GM18951 (cell line): ENCODE data around the gene NCAM2.
"Not testable (repeated sequence)": the region's sequence is repeated elsewhere in the genome, so short reads cannot be mapped to it uniquely, and the experiment has no call there.

Experiments used
- POLR2A ChIP-seq: IDR thresholded peaks from 4 replicates; pipeline ENCODE4 v1.6.1; 2011; ENCODE audit warnings: mild to moderate bottlenecking; ENCODE audit not compliant: insufficient read length, insufficient read depth; ENCODE audit errors: extremely low read depth
- in situ Hi-C: fragments of 300-500 bp; cut with MboI; formaldehyde crosslinking; loops from one replicate; pipeline ENCODE4 v1.12.0; 2022; ENCODE audit warnings: low sequenced_read_pairs, mixed read lengths, inconsistent platforms; ENCODE audit not compliant: unreplicated experiment

NCAM2 gene

DNA sequence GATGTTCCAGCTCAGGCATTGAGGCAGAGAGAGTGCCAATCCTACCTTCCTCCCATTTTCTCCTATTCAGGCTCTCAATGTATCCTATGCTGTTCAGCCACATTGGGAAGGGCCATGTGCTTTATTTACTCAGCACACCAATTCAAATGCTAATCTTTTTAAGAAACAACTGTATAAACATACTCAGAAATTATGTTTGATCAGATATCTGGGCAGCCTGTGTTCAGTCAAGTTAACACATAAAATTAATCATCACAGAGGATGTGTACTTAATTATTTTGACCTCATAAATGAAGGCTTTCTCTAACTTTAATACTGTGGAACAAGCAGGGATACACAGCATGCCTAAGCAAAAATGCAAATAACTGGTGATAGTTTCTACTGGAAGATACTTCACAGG is 149.8 kb downstream of the NCAM2 start:
- in situ Hi-C loops, result no loop called here
- no peak for TF ChIP-seq POLR2A

DNA sequence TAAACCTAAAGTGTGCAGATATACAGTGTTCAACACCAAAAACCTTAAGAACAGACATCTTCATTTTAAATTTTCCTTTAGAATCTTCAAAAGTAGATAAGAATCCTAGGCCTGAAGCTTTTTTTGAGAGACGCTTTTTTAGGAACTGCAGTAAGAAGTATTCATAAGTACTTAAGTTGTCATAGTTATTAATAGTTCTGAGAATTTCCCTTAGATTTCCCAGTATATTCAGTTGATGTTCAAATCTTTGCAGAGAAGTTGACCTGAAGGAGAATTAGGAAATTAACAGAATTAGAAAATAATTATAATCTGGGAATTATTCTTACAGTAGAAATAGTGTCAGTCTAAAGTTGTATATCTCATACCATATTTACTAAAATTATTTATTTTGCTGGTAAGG is 150.3 kb downstream of the NCAM2 start:
- in situ Hi-C loops, result no loop called here
- no peak for TF ChIP-seq POLR2A

DNA sequence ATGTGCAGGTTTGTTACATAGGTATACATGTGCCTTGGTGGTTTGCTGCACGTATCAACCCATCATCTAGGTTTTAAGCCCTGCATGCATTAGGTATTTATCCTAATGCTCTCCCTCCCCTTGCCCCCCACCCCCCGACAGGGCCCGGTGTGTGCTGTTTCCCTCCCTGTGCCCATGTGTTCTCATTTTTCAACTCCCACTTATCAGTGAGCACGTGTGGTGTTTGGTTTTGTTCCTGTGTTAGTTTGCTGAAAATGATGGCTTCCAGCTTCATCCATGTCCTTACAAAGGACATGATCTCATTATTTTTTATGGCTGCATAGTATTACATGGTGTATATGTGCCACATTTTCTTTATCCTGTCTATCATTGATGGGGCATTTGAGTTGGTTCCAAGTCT is 151.2 kb downstream of the NCAM2 start:
- in situ Hi-C loops, result not testable (repeated sequence)

DNA sequence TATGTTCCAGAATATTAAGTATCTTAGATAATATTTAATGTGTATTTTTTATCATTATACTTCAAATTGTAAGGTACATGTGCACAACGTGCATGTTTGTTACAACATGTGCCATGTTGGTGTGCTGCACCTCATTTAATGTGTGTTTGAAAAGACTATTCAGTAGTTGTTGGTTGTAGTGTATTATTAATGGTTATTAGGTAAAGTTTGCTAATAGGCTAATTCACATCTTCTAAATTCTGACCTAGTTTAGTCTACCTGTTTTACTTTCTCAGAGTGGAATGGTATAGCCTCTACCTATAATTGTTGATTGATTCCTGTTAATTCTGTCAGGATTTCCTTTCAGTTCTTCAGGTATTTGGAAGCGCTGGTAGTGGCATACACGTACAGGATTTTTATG is 153.0 kb downstream of the NCAM2 start:
- in situ Hi-C loops, result no loop called here

DNA sequence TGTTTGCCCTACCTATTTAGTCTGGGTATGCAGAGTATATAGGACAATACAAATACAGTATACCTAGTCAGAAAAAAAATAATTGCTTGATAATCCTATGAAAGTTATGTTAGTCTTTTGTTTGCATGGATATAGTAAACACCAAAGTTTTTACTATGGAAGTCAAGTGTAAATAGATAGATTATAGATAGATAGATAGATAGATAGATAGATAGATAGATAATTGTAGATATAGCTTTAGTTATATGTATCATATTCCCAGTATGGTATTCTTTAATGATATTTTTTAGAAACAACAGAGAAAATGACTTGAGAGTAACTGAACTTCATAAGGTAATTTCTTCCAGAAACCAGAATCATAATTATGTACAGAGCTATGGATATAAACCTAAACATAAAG is 158.2 kb downstream of the NCAM2 start:
- in situ Hi-C loops, result no loop called here
- no peak for TF ChIP-seq POLR2A

More for the DNA sequence above, 153.0 kb downstream of the NCAM2 start:
- no peak for TF ChIP-seq POLR2A

DNA sequence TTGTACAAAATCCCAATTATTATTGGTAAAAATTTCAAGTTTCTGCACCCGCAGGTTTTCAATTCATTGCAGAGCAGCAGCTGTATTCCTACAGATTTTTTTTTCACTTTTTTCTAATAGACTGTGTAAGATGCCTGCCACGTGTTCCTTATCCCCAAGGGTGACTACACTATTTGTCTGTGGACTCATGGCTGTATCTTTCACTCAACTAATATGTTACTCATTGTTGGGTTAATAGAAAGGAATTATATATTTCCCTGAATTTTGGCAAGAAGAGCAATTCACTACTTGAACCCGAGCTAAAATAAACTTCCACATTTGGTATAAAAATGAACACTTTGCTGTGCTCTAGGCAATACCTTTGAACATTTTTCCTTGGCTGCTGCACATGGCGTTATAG is 158.7 kb downstream of the NCAM2 start:
- in situ Hi-C loops, result no loop called here
- no peak for TF ChIP-seq POLR2A

DNA sequence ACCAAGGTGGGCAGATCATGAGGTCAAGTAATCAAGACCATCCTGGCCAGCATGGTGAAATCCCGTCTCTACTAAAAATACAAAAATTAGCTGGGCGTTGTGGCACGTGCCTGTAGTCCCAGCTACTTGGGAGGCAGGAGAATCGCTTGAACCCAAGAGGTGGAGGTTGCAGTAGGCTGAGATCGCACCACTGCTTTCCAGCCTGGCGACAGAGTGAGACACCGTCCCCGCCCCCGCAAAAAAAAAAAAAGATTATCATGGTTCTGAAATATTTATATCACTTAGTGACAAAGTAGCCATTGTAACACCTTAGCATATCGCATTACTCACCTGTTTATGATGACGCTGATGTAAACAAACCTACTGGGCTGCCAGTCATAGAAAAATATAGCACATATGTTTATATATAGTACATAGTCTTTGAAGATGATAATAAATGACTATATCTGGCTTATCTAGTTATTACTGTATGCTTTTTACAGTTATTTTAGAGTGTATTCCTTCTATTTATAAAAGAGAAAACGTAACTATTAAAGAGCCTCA is 160.2 kb downstream of the NCAM2 start:
- no peak for TF ChIP-seq POLR2A
- in situ Hi-C loops, result no loop called here

DNA sequence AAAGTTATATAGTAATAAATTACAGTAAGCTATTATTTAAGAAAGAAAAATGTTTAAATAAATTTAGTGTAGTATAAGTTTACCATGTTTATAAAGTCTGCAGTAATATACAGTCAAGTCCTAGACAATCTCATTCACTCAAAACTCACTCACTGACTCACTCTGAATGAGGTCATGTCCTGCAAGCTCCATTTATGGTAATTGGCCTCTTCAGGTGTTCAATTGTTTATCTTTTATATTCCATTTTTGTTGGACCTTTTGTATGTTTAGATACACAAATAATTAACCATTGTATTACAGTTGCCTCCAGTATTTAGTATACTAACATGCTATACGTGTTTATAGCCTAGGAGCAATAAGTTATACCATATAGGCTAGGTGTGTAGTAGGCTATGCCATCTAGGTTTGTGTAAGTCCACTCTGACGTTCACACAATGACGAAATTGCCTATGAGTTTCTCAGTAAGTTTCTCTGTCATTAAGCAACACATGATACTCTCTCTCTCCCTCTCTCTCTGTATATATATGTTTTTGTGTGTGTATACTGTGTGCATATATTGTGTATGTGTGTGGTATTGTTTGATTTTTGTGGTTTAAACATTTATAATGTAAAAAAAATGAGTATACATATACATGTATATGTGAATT is 161.2 kb downstream of the NCAM2 start:
- TF ChIP-seq POLR2A, result no peak
- in situ Hi-C loops, result no loop called here

DNA sequence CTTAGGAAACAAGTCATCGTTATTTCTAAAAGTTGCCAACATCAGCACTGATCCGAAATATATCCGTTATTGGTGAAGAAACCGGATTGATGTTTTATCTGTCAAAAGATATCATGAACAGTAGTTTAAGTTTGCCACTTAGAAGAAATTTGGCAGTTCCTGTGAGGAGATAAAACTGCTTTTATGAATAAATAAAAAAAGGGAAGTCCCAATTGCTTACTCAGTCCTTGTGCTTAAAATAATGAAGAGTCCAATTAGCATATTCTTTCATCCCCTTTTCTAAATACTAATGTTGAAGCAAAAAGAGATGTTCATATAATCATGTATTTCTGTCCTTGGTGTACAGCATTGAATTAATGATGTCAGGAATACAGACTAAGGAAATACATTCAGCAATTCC is 164.6 kb downstream of the NCAM2 start:
- TF ChIP-seq POLR2A, result no peak
- in situ Hi-C loops, result no loop called here

DNA sequence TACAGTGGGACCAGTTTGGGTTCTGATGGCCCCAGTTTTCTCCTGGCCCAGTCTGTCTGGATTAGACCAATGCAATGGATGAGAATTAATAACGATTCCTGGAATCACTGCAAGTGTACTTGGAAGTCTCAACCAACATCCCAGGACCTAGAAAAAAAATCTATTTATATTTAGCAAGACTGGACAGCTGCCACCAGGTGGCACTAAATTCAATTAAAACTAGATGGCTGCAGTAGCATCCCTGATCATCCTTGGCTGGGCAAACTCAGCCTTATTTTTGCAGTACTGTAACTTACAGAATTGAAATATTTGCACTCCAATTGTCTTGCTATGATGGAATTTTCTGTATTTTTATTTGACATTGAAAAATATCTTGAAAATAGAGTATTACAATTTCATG is 165.7 kb downstream of the NCAM2 start:
- in situ Hi-C loops, result no loop called here
- TF ChIP-seq POLR2A, result no peak

DNA sequence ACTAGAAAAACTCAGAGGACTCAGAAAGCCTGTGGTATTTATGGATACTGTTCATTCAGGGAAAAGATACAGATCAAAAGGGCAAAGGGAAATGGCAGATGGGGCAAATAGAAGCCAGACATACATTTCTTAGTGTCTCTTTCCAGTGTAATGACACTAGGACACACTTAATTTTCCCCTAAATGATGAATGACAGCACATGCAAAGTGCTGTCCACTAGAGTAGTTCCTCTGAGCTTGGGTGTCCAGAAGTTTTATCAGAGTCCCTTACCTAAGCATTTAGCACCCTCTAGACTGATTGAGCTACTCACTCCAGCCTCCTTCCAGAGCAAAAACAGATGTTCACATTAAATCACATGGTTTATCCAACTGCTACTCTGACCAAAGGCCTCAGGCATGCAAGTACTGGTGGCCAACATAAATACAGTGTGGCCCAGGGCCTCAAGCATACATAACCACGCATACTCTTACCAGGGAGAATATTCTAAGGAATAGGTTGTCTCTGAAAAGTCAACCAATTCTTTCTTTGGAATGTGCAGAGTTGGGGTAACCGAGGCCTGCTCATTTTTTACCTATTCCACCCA is 166.9 kb downstream of the NCAM2 start:
- no peak for TF ChIP-seq POLR2A
- in situ Hi-C loops, result no loop called here

DNA sequence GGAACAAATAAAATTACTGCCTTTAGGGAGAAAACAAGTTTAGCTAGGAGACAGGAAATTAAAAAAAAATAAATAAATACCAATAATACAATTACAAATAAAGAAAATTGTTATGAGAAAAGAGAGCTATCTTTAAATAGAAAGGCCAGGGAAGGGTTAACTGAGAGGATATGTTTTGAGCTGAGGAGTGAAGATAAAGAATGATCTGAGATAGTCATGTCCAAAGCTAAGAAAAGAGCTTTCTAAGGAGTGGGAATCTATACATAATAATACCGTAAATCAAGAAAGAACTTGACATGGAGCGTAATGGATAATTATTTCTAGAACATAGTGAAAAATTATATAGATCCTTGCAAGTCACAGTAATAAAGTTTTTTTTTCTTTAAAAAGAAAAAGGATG is 176.5 kb downstream of the NCAM2 start:
- no peak for TF ChIP-seq POLR2A
- in situ Hi-C loops, result loop anchor here (10.0 kb wide), 1 partner anchor 1300 kb away; no protein-coding TSS in a partner anchor

DNA sequence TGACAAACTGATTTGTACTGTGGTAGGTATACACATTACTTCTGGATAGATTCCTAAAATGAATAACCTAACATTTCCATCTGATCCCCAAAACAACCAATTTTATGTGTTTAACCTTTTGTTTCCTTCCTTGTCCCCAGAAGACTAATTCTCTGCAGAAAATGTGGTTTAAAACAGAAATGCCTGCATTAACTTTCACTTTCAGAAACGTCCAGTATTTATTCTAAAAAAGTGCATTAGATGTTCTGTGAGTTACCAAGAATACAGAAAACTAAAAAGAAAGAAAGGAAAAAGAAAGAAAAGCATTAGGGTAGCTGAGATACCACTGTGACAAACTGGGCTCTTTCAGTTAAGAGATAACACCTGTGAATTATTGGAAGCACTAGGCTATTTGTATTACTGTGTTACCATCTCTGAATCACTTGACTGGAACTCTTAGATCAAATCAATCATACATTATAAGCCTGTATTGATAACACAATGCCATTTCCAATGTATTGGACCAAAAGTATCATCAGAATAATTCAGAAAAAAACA is 177.7 kb downstream of the NCAM2 start:
- no peak for TF ChIP-seq POLR2A
- in situ Hi-C loops, result loop anchor here (10.0 kb wide), 1 partner anchor 1301 kb away; no protein-coding TSS in a partner anchor
